Spinal cord (tissue), 10 donors: ENCODE data around the gene DOCK1. TPM values are rescaled to one million over a fixed set of nuclear protein-coding genes. Genes with fewer than 3 reads are reported as not detected.
A peak's percentile ranks its signal among the peaks of the same experiment; 100 is the strongest.

Source experiments
- DNase-seq, 6 donors: peaks; one replicate each; pipeline versions ENCODE4 v3.0.0 to v3.0.0-alpha.2; 2013 to 2015; ENCODE audit warnings: low spot score in 6 of 6, low read depth in 4 of 6
- H3K27ac ChIP-seq: one replicate; pipeline ENCODE4 v1.5.1; 2013; ENCODE audit warnings: low read depth, low read length, control low read depth
- H3K27me3 ChIP-seq: one replicate; pipeline ENCODE4 v1.6.1; 2013; ENCODE audit warnings: low read length; ENCODE audit not compliant: control insufficient read depth, insufficient read depth
- H3K36me3 ChIP-seq: one replicate; pipeline ENCODE4 v1.6.1; 2013; ENCODE audit warnings: low read length; ENCODE audit not compliant: control insufficient read depth, insufficient read depth
- H3K4me1 ChIP-seq: one replicate; pipeline ENCODE4 v1.6.1; 2013; ENCODE audit warnings: low read length; ENCODE audit not compliant: control insufficient read depth, insufficient read depth
- H3K4me3 ChIP-seq: one replicate; pipeline ENCODE4 v1.5.1; 2013; ENCODE audit warnings: low read depth, low read length, control low read depth
- H3K9me3 ChIP-seq: one replicate; pipeline ENCODE4 v1.6.1; 2013; ENCODE audit warnings: low read length; ENCODE audit not compliant: control insufficient read depth, insufficient read depth
- WGBS: methylation state at CpG from one replicate; pipeline ENCODE4 v1.1.5; 2013; ENCODE audit warnings: missing lambda C conversion rate; ENCODE audit not compliant: insufficient coverage; 5-methylcytosine and 5-hydroxymethylcytosine counted together
- polyA plus RNA-seq, 2 donors: library from polyadenylated mRNA; unstranded; fragments of 120-200 nt; gene quantifications; one replicate each; pipeline ENCODE4 v1.2.1, GENCODE V29; 2013; ENCODE audit not compliant: insufficient read length in 2 of 2
- total RNA-seq, 2 donors: library from RNA; depleted of rRNA in 1 of 2; stranded (reverse); fragments of 120-200 nt in 1 of 2; fragments of >200 nt in 1 of 2; gene quantifications; one replicate each; pipeline versions ENCODE4 v1.2.3 to v1.2.4, GENCODE V29; 2013 to 2014
- donor health status: healthy.

DOCK1 gene
- total and polyA plus RNA-seq, 4 donors = 31.3 to 74.1 (median 50.3) TPM

- peaks cover 5% of the 10 kb centered on the region for H3K4me1 ChIP-seq
- 91% methylated on average over 14 of the region's 17 CpGs for WGBS
- H3K36me3 ChIP-seq = peaks cover 28% of the 10 kb centered on the region
- H3K27me3 ChIP-seq = no peaks in the 10 kb centered on the region
- DNase-seq = no peak
- no peaks in the 10 kb centered on the region for H3K9me3 ChIP-seq
- no peak overlapping the region for H3K27ac ChIP-seq
- H3K4me3 ChIP-seq = no peak overlapping the region
Observed at GRCh38 chr10:127447197-127447596, 542.0 kb downstream of the DOCK1 start.

GRCh38 chr10:127449490-127449889 is 544.3 kb downstream of the DOCK1 start:
- DNase-seq = peak in 1 of 6 donors; percentile 8
- Histone ChIP-seq H3K27ac (no peak overlapping the region), H3K27me3 (no peaks in the 10 kb centered on the region), H3K36me3 (peaks cover 18% of the 10 kb centered on the region), H3K9me3 (no peaks in the 10 kb centered on the region), H3K4me1 (peaks cover 5% of the 10 kb centered on the region), H3K4me3 (no peak overlapping the region)
- WGBS = 29% methylated on average over 1 of the region's 3 CpGs

GRCh38 chr10:127450644-127451043 is 545.4 kb downstream of the DOCK1 start:
- peaks cover 12% of the 10 kb centered on the region for H3K36me3 ChIP-seq
- peak in 2 of 6 donors; percentile 3 to 14 for DNase-seq
- H3K27ac ChIP-seq = no peak overlapping the region
- peaks cover 5% of the 10 kb centered on the region for H3K4me1 ChIP-seq
- H3K9me3 ChIP-seq = no peaks in the 10 kb centered on the region
- 43% methylated on average over 4 of the region's 4 CpGs for WGBS
- H3K4me3 ChIP-seq = no peak overlapping the region
- no peaks in the 10 kb centered on the region for H3K27me3 ChIP-seq

- Histone ChIP-seq H3K4me1 (peaks cover 5% of the 10 kb centered on the region), H3K27ac (no peak overlapping the region)
Observed at GRCh38 chr10:127451628-127452027, 546.4 kb downstream of the DOCK1 start.

GRCh38 chr10:127452568-127452967 is 547.3 kb downstream of the DOCK1 start:
- DNase-seq = peak in 2 of 6 donors; percentile 9 to 13
- peaks cover 7% of the 10 kb centered on the region for H3K36me3 ChIP-seq
- 58% methylated on average over 3 of the region's 3 CpGs for WGBS
- no peaks in the 10 kb centered on the region for H3K9me3 ChIP-seq
- no peak overlapping the region for H3K27ac ChIP-seq
- H3K4me1 ChIP-seq = peaks cover 5% of the 10 kb centered on the region
- H3K4me3 ChIP-seq = no peak overlapping the region
- no peaks in the 10 kb centered on the region for H3K27me3 ChIP-seq

More at GRCh38 chr10:127451628-127452027, 546.4 kb downstream of the DOCK1 start:
- H3K4me3 ChIP-seq = no peak overlapping the region
- DNase-seq = peak in 1 of 6 donors; percentile 21
- no peaks in the 10 kb centered on the region for H3K9me3 ChIP-seq
- no peaks in the 10 kb centered on the region for H3K27me3 ChIP-seq
- H3K36me3 ChIP-seq = peaks cover 12% of the 10 kb centered on the region
- WGBS = 100% methylated on average over 1 of the region's 4 CpGs

GRCh38 chr10:127453706-127454105 is 548.5 kb downstream of the DOCK1 start:
- Histone ChIP-seq H3K36me3 (peaks cover 3% of the 10 kb centered on the region), H3K27ac (no peak overlapping the region), H3K27me3 (no peaks in the 10 kb centered on the region), H3K4me1 (peaks cover 5% of the 10 kb centered on the region), H3K4me3 (no peak overlapping the region), H3K9me3 (no peaks in the 10 kb centered on the region)
- WGBS = no CpG with 5 or more reads among the region's 8 CpGs
- DNase-seq = no peak

GRCh38 chr10:127456122-127456521 is 550.9 kb downstream of the DOCK1 start:
- no peaks in the 10 kb centered on the region for H3K27me3 ChIP-seq

GRCh38 chr10:127458016-127458810 is 553.0 kb downstream of the DOCK1 start:
- WGBS = 91% methylated on average over 8 of the region's 11 CpGs
- no peak overlapping the region for H3K4me3 ChIP-seq
- no peak overlapping the region for H3K27ac ChIP-seq
- peaks cover 2% of the 10 kb centered on the region for H3K9me3 ChIP-seq
- H3K36me3 ChIP-seq = no peaks in the 10 kb centered on the region
- peak in 1 of 6 donors; percentile 65 for DNase-seq
- no peaks in the 10 kb centered on the region for H3K27me3 ChIP-seq
- no peaks in the 10 kb centered on the region for H3K4me1 ChIP-seq

More at GRCh38 chr10:127456122-127456521, 550.9 kb downstream of the DOCK1 start:
- Histone ChIP-seq H3K27ac (no peak overlapping the region), H3K4me3 (no peak overlapping the region), H3K36me3 (peaks cover 2% of the 10 kb centered on the region), H3K9me3 (peaks cover 2% of the 10 kb centered on the region), H3K4me1 (peaks cover under 1% of the 10 kb centered on the region)
- WGBS = 85% methylated on average over 9 of the region's 9 CpGs
- no peak for DNase-seq

GRCh38 chr10:127458829-127459228 is 553.6 kb downstream of the DOCK1 start:
- no peaks in the 10 kb centered on the region for H3K36me3 ChIP-seq
- H3K9me3 ChIP-seq = peaks cover 2% of the 10 kb centered on the region
- H3K4me3 ChIP-seq = no peak overlapping the region
- H3K27ac ChIP-seq = no peak overlapping the region
- DNase-seq = no peak
- H3K27me3 ChIP-seq = no peaks in the 10 kb centered on the region
- H3K4me1 ChIP-seq = no peaks in the 10 kb centered on the region
- WGBS = 72% methylated on average over 4 of the region's 6 CpGs

GRCh38 chr10:127459918-127460317 is 554.7 kb downstream of the DOCK1 start:
- Histone ChIP-seq H3K4me3 (no peak overlapping the region), H3K4me1 (no peaks in the 10 kb centered on the region), H3K27me3 (no peaks in the 10 kb centered on the region), H3K9me3 (peaks cover 2% of the 10 kb centered on the region), H3K27ac (no peak overlapping the region), H3K36me3 (no peaks in the 10 kb centered on the region)
- no peak for DNase-seq
- WGBS = 75% methylated on average over 2 of the region's 8 CpGs
